Keratinocyte (primary cell): ENCODE data around the gene SP140. TPM values are rescaled to one million over a fixed set of nuclear protein-coding genes. Genes with fewer than 3 reads are reported as not detected.

ENCODE experiments used
- DNase-seq: peaks from one replicate; pipeline ENCODE4 v3.0.0-alpha.2; 2011; ENCODE audit warnings: low read depth, missing footprints, low spot score
- FAIRE-seq: peaks from 2 replicates; lab custom pipeline; 2011; peaks lifted over from hg19 to GRCh38; lab: Jason Lieb, UNC
- H2AFZ ChIP-seq: 2 replicates; pipeline ENCODE4 v1.6.0; 2012; ENCODE audit warnings: low read length, control low read depth, inconsistent platforms; ENCODE audit not compliant: control insufficient read depth
- H3K27ac ChIP-seq: 2 replicates; pipeline ENCODE4 v1.5.1; 2011; ENCODE audit warnings: low read length; ENCODE audit not compliant: control insufficient read depth, insufficient read depth
- H3K27me3 ChIP-seq: 3 replicates; pipeline ENCODE4 v1.6.0; 2011; ENCODE audit warnings: low read length; ENCODE audit not compliant: control insufficient read depth, insufficient read depth; ENCODE audit errors: extremely low read depth
- H3K36me3 ChIP-seq, 2 experiments: 2 replicates in 1 of 2; 3 replicates in 1 of 2; pipeline ENCODE4 v1.5.1; 2011; ENCODE audit warnings: low read length in 2 of 2, mild to moderate bottlenecking in 1 of 2; ENCODE audit not compliant: control insufficient read depth in 2 of 2, insufficient read depth in 2 of 2; ENCODE audit errors: extremely low read depth in 1 of 2
- H3K4me1 ChIP-seq: 3 replicates; pipeline ENCODE4 v1.5.1; 2011; ENCODE audit warnings: low read length; ENCODE audit not compliant: control insufficient read depth, insufficient read depth; ENCODE audit errors: extremely low read depth
- H3K4me2 ChIP-seq: 3 replicates; pipeline ENCODE4 v1.6.0; 2011; ENCODE audit warnings: low read depth, low read length; ENCODE audit not compliant: control insufficient read depth, insufficient read depth; ENCODE audit errors: extremely low read depth
- H3K4me3 ChIP-seq, 3 experiments: fragments of 200-600 bp in 1 of 3; sonication (generic) in 1 of 3; 2 replicates in 2 of 3; 3 replicates in 1 of 3; pipeline ENCODE4 v1.5.1; 2011 to 2016; ENCODE audit warnings: low read length in 3 of 3, mild to moderate bottlenecking in 3 of 3, control low read depth in 2 of 3, inconsistent platforms in 1 of 3, low read depth in 1 of 3, mixed read lengths in 1 of 3, mixed run types in 1 of 3, moderate library complexity in 1 of 3; ENCODE audit not compliant: control insufficient read depth in 2 of 3, insufficient read depth in 2 of 3; ENCODE audit errors: extremely low read depth in 1 of 3
- H3K79me2 ChIP-seq: 2 replicates; pipeline ENCODE4 v1.6.0; 2012; ENCODE audit warnings: low read length; ENCODE audit not compliant: control insufficient read depth, insufficient read depth
- H3K9ac ChIP-seq: 3 replicates; pipeline ENCODE4 v1.6.0; 2011; ENCODE audit warnings: low read length; ENCODE audit not compliant: control insufficient read depth, insufficient read depth; ENCODE audit errors: extremely low read depth
- H3K9me1 ChIP-seq: 3 replicates; pipeline ENCODE4 v1.6.0; 2011; ENCODE audit warnings: low read length; ENCODE audit not compliant: control insufficient read depth, insufficient read depth; ENCODE audit errors: extremely low read depth
- H3K9me3 ChIP-seq: 2 replicates; pipeline ENCODE4 v1.5.1; 2012; ENCODE audit warnings: low read depth, low read length; ENCODE audit not compliant: control insufficient read depth
- H4K20me1 ChIP-seq: 3 replicates; pipeline ENCODE4 v1.6.0; 2011; ENCODE audit warnings: low read length; ENCODE audit not compliant: control insufficient read depth, insufficient read depth; ENCODE audit errors: extremely low read depth
- CTCF ChIP-seq, 3 experiments: IDR thresholded peaks in 1 of 3; conservative IDR thresholded peaks in 1 of 3; optimal IDR thresholded peaks in 1 of 3; 2 replicates in 2 of 3; 3 replicates in 1 of 3; pipeline versions ENCODE3 to v1.5.1; 2011; ENCODE audit warnings: low read length in 3 of 3, mild to moderate bottlenecking in 3 of 3, moderate library complexity in 2 of 3, control low read depth in 1 of 3, inconsistent platforms in 1 of 3; ENCODE audit not compliant: insufficient read depth in 2 of 3; ENCODE audit errors: extremely low read depth in 1 of 3
- EZH2 ChIP-seq: IDR thresholded peaks from one replicate; pipeline ENCODE4 v1.6.1; 2012; ENCODE audit warnings: inconsistent platforms, mild to moderate bottlenecking, low read length, moderate library complexity
- dilution Hi-C: fragments of 300-500 bp; cut with MboI; formaldehyde crosslinking; loops from one replicate; pipeline ENCODE4 v1.7.0; 2020; ENCODE audit warnings: low sequenced_read_pairs; ENCODE audit not compliant: extremely low pct_ligation_motif_present
- polyA plus RNA-seq, 5 experiments: library from polyadenylated mRNA; depleted of rRNA in 3 of 5; stranded (reverse) in 3 of 5; stranded (forward) in 1 of 5; unstranded in 1 of 5; fragments of >200 nt; gene quantifications; 1 replicate in 1 of 5; 2 replicates in 3 of 5; 3 replicates in 1 of 5; pipeline versions ENCODE4 v1.2.1 to v1.2.3, GENCODE V29; 2011 to 2012; ENCODE audit warnings: missing spikeins in 2 of 5, low read depth in 1 of 5, low replicate concordance in 1 of 5

The SP140 gene
- polyA plus RNA-seq, 1 donor (not counting 4 experiments of a cell fraction or from before 2014, with no cell fraction given): 1.2 TPM

- Histone ChIP-seq H3K9ac (no peak overlapping the region), H3K4me2 (no peak overlapping the region), H3K27me3 (no peaks in the 10 kb centered on the region), H3K36me3 (no peaks in the 10 kb centered on the region), H3K4me1 (no peaks in the 10 kb centered on the region), H3K9me3 (no peaks in the 10 kb centered on the region), H4K20me1 (no peaks in the 10 kb centered on the region), H3K9me1 (no peaks in the 10 kb centered on the region), H2AFZ (no peak overlapping the region), H3K79me2 (no peaks in the 10 kb centered on the region), H3K27ac (no peak overlapping the region), H3K4me3 (no peak overlapping the region)
- DNase-seq: no peak
- no peak for FAIRE-seq
- TF ChIP-seq EZH2: no peak
- no peak for TF ChIP-seq CTCF (optimal IDR thresholded peaks at IDR 0.05 in 1 of 3, IDR thresholded peaks at IDR 0.05 in 1 of 3, conservative IDR thresholded peaks at IDR 0.05 in 1 of 3; ENCODE audit: extremely low read depth in 1 of 3, insufficient read depth in 2 of 3, low read length in 3 of 3)
- dilution Hi-C loops: no loop called here
These were observed 95.5 kb downstream of the SP140 start for GRCh38 chr2:230321031-230321430.

GRCh38 chr2:230322561-230323384 lies 97.2 kb downstream of the SP140 start:
- Histone ChIP-seq H3K9me3 (no peaks in the 10 kb centered on the region), H3K9ac (no peak overlapping the region), H3K27ac (no peak overlapping the region), H4K20me1 (no peaks in the 10 kb centered on the region), H3K4me2 (no peak overlapping the region), H3K4me1 (peaks cover 13% of the 10 kb centered on the region), H3K36me3 (no peaks in the 10 kb centered on the region), H3K4me3 (no peak overlapping the region), H3K79me2 (peaks cover 6% of the 10 kb centered on the region), H3K27me3 (no peaks in the 10 kb centered on the region), H2AFZ (no peak overlapping the region), H3K9me1 (no peaks in the 10 kb centered on the region)
- dilution Hi-C loops: no loop called here
- DNase-seq (no peak), FAIRE-seq (no peak)
- TF ChIP-seq CTCF (optimal IDR thresholded peaks at IDR 0.05 in 1 of 3, IDR thresholded peaks at IDR 0.05 in 1 of 3, conservative IDR thresholded peaks at IDR 0.05 in 1 of 3; ENCODE audit: extremely low read depth in 1 of 3, insufficient read depth in 2 of 3, low read length in 3 of 3) (no peak), EZH2 (no peak)
